Measurements from ENCODE around the gene DYNLL2. TPM values are rescaled to one million over a fixed set of nuclear protein-coding genes. Genes with fewer than 3 reads are reported as not detected.
"Not testable (repeated sequence)": the region's sequence is repeated elsewhere in the genome, so short reads cannot be mapped to it uniquely, and the experiment has no call there.

The DYNLL2 gene
- polyA plus RNA-seq, 3 donors from 2014 or later, result 0.53 to 1.1 (median 0.90) TPM

GRCh38 chr17:58127846-58128245 is 44.6 kb downstream of the DYNLL2 start:
- H3K4me1 Mint-ChIP-seq, result peaks cover 2 to 6% of the 10 kb centered on the region in 2 donors
- no peak overlapping the region for H3K4me3 Mint-ChIP-seq
- peaks cover 0 to 4% (median 2%) of the 10 kb centered on the region in 3 donors for H3K27me3 Mint-ChIP-seq (ENCODE audit: low read depth in 3 of 3)
- peaks cover 0 to 3% (median 0%) of the 10 kb centered on the region in 3 donors for H3K36me3 Mint-ChIP-seq
- no peak for DNase-seq
- H3K9me3 Mint-ChIP-seq, result no peaks in the 10 kb centered on the region
- peak overlapping the region in 1 of 6 donors; percentile 44 for H3K27ac Mint-ChIP-seq

DNA sequence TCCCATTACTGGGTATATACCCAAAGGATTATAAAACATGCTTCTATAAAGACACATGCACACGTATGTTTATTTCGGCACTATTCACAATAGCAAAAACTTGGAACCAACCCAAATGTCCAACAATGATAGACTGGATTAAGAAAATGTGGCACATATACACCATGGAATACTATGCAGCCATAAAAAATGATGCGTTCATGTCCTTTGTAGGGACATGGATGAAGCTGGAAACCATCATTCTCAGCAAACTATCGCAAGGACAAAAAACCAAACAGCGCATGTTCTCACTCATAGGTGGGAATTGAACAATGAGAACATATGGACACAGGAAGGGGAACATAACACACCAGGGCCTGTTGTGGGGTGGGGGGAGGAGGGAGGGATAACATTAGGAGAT is 49.5 kb downstream of the DYNLL2 start:
- not testable (repeated sequence) for H3K4me1 Mint-ChIP-seq; H3K36me3 Mint-ChIP-seq; DNase-seq; H3K4me3 Mint-ChIP-seq; H3K27me3 Mint-ChIP-seq (ENCODE audit: low read depth in 3 of 3); H3K27ac Mint-ChIP-seq
- H3K9me3 Mint-ChIP-seq, result peaks cover 0 to 14% (median 0%) of the 10 kb centered on the region in 6 donors

- H3K36me3 Mint-ChIP-seq, result peaks cover 0 to 3% (median 0%) of the 10 kb centered on the region in 3 donors
- H3K4me1 Mint-ChIP-seq, result peaks cover 0 to 1% of the 10 kb centered on the region in 2 donors
- H3K4me3 Mint-ChIP-seq, result no peak overlapping the region
- peaks cover 0 to 17% (median 0%) of the 10 kb centered on the region in 6 donors for H3K9me3 Mint-ChIP-seq
- DNase-seq, result no peak
- no peak overlapping the region for H3K27ac Mint-ChIP-seq
- H3K27me3 Mint-ChIP-seq (ENCODE audit: low read depth in 3 of 3), result peaks cover 4 to 10% (median 8%) of the 10 kb centered on the region in 3 donors
These were observed 53.6 kb downstream of the DYNLL2 start for GRCh38 chr17:58136669-58137279.

DNA sequence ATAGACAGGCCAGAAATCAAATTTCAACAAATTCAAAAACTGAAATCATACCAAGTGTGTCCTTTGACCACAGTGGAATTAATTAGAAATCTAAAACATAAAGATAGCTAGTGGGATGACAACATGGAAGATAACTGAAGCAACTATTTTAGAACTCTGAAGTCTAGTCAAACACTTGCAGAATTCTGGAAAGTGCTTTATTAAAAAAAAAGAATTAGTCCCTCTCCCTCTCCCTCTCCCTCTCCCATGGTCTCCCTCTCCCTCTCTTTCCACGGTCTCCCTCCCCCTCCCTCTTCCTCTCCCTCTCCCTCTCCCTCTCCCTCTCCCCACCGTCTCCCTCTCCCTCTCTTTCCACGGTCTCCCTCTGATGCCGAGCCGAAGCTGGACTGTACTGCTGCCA is 58.3 kb downstream of the DYNLL2 start:
- peaks cover 18 to 31% (median 27%) of the 10 kb centered on the region in 3 donors for H3K36me3 Mint-ChIP-seq
- H3K9me3 Mint-ChIP-seq, result peaks cover 9 to 30% (median 26%) of the 10 kb centered on the region in 6 donors
- no peak for DNase-seq
- H3K4me1 Mint-ChIP-seq, result peaks cover 0 to 1% of the 10 kb centered on the region in 2 donors
- H3K4me3 Mint-ChIP-seq, result no peak overlapping the region
- peaks cover 3 to 11% (median 10%) of the 10 kb centered on the region in 3 donors for H3K27me3 Mint-ChIP-seq (ENCODE audit: low read depth in 3 of 3)
- no peak overlapping the region for H3K27ac Mint-ChIP-seq

DNA sequence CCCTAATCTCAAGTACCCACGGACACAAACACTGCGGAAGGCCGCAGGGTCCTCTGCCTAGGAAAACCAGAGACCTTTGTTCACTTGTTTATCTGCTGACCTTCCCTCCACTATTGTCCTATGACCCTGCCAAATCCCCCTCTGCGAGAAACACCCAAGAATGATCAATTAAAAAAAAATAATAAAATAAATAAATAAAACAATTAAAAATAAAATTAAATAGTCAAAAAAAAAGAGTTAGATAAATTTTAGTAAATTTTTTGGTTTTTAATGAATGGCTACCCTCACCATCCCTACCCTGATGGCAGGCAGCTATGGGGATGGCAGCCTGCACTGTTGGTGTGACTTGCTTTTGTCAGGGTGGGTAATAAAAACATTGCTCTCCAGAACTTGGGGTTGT is 60.1 kb downstream of the DYNLL2 start:
- DNase-seq; H3K27ac Mint-ChIP-seq; H3K27me3 Mint-ChIP-seq (ENCODE audit: low read depth in 3 of 3); H3K4me3 Mint-ChIP-seq; H3K4me1 Mint-ChIP-seq: not testable (repeated sequence)
- Mint-ChIP-seq H3K9me3 (peaks cover 9 to 36% (median 30%) of the 10 kb centered on the region in 6 donors), H3K36me3 (peaks cover 26 to 42% (median 34%) of the 10 kb centered on the region in 3 donors)

DNA sequence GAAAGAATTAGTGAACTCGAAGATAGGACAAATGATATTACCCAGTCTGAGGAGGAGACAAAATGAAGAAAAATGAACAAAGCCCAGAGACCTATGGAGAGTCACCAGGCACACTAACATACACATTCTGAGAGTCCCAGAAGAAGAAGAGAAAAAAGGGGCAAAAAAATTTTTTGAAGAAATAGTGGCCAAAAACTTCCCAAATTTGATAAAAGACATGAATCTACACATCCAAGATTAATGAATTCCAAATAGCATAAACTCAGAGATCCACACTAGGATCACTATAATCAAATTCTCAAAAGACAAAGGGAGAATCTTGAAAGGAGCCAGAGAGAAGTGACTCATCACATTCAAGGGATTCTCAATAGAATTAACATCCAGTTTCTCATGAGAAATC is 61.6 kb downstream of the DYNLL2 start:
- peaks cover 0 to under 1% of the 10 kb centered on the region in 2 donors for H3K4me1 Mint-ChIP-seq
- no peak overlapping the region for H3K27ac Mint-ChIP-seq
- peaks cover 2 to 6% (median 4%) of the 10 kb centered on the region in 3 donors for H3K27me3 Mint-ChIP-seq (ENCODE audit: low read depth in 3 of 3)
- DNase-seq, result no peak
- H3K4me3 Mint-ChIP-seq, result no peak overlapping the region
- H3K9me3 Mint-ChIP-seq, result peaks cover 9 to 36% (median 30%) of the 10 kb centered on the region in 6 donors
- peaks cover 26 to 42% (median 34%) of the 10 kb centered on the region in 3 donors for H3K36me3 Mint-ChIP-seq

Other genes starting within 250 kb of the DYNLL2 start
- gene MRPS23, start 233.4 kb upstream of the DYNLL2 start, polyA plus RNA-seq, result 10 to 100 TPM; 38.1 to 42.3 (median 40.5) TPM
- 1 to 10 TPM in 1 of 3 donors, under 1 TPM in 2; 0.43 to 2.5 (median 0.52) TPM for gene CUEDC1, start 128.0 kb upstream of the DYNLL2 start, polyA plus RNA-seq
- 10 to 100 TPM; 35.8 to 54.1 (median 40.1) TPM for gene VEZF1, start 95.2 kb upstream of the DYNLL2 start, polyA plus RNA-seq
- gene SRSF1, start 76.2 kb upstream of the DYNLL2 start, polyA plus RNA-seq, result 10 to 100 TPM; 42.5 to 69.6 (median 55.8) TPM
- gene OR4D1, start 65.0 kb downstream of the DYNLL2 start, polyA plus RNA-seq, result 1 to 10 TPM; 1.4 to 2.3 (median 1.4) TPM
- under 1 TPM in 1 of 3 donors, not detected in 2; 0.11 TPM for gene OR4D2, start 83.6 kb downstream of the DYNLL2 start, polyA plus RNA-seq
- not detected for gene EPX, start 109.3 kb downstream of the DYNLL2 start, polyA plus RNA-seq
- gene MKS1, start 135.8 kb downstream of the DYNLL2 start, polyA plus RNA-seq, result 1 to 10 TPM; 1.6 to 7.9 (median 6.4) TPM
- gene LPO, start 155.2 kb downstream of the DYNLL2 start, polyA plus RNA-seq, result under 1 TPM in 2 of 3 donors, not detected in 1; 0.09 to 0.22 TPM
- gene MPO, start 197.5 kb downstream of the DYNLL2 start, polyA plus RNA-seq, result not detected
- 10 to 100 TPM in 1 of 3 donors, 1 to 10 TPM in 2; 7.1 to 32.1 (median 8.4) TPM for gene TSPOAP1, start 245.4 kb downstream of the DYNLL2 start, polyA plus RNA-seq

Data from immature natural killer cell (primary cell).